H1 (cell line): ENCODE results near the gene ASRGL1. TPM values are rescaled to one million over a fixed set of nuclear protein-coding genes. Genes with fewer than 3 reads are reported as not detected.

Experiments
- CTCF ChIA-PET: fragments of 300-600 bp; sonication (Branson Sonifier 250); formaldehyde crosslinking; loops from one replicate; lab custom pipeline; 2021; ENCODE audit not compliant: partially characterized antibody; lab: Charles Lee
- POLR2A ChIA-PET: fragments of 300-600 bp; sonication (Branson Sonifier 250); formaldehyde crosslinking; loops from one replicate; lab custom pipeline; 2021; ENCODE audit warnings: inconsistent platforms; ENCODE audit not compliant: partially characterized antibody; lab: Charles Lee
- DNase-seq, 2 experiments: peaks; one replicate each; pipeline versions ENCODE4 v3.0.0 to v3.0.0-alpha.2; 2010 to 2022; ENCODE audit warnings: low spot score in 2 of 2, low read depth in 1 of 2, mixed read lengths in 1 of 2
- FAIRE-seq: peaks from 2 replicates; lab custom pipeline; 2011; peaks lifted over from hg19 to GRCh38; lab: Jason Lieb, UNC
- H2AFZ ChIP-seq: 2 replicates; pipeline ENCODE4 v1.8.1; 2012; ENCODE audit warnings: low read length, inconsistent platforms
- H2AK5ac ChIP-seq: 2 replicates; pipeline ENCODE4 v1.6.1; 2013; ENCODE audit warnings: low read depth, low read length
- H2BK120ac ChIP-seq: replicated peaks from 2 replicates; pipeline ENCODE3; 2013; ENCODE audit warnings: low read depth, low read length, inconsistent platforms
- H2BK12ac ChIP-seq: 2 replicates; pipeline ENCODE4 v1.6.1; 2013; ENCODE audit warnings: low read depth, low read length
- H2BK15ac ChIP-seq: 2 replicates; pipeline ENCODE4 v1.6.1; 2013; ENCODE audit warnings: low read length
- H2BK20ac ChIP-seq: 2 replicates; pipeline ENCODE4 v1.6.1; 2013; ENCODE audit warnings: low read length
- H2BK5ac ChIP-seq: 2 replicates; pipeline ENCODE4 v1.6.1; 2013; ENCODE audit warnings: low read depth, low read length
- H3K14ac ChIP-seq: 2 replicates; pipeline ENCODE4 v1.6.1; 2013; ENCODE audit warnings: inconsistent platforms; ENCODE audit not compliant: insufficient read length
- H3K18ac ChIP-seq: 2 replicates; pipeline ENCODE4 v1.6.1; 2013; ENCODE audit warnings: low read length; ENCODE audit errors: extremely low read depth
- H3K23ac ChIP-seq: 2 replicates; pipeline ENCODE4 v1.6.1; 2013; ENCODE audit warnings: inconsistent platforms; ENCODE audit not compliant: insufficient read length
- H3K23me2 ChIP-seq: 2 replicates; pipeline ENCODE4 v1.6.1; 2013; ENCODE audit warnings: low read depth, low read length
- H3K27ac ChIP-seq: 2 replicates; pipeline ENCODE4 v1.6.1; 2011; ENCODE audit warnings: low read depth, low read length, inconsistent platforms
- H3K27me3 ChIP-seq, 4 experiments: replicated peaks in 1 of 4; 1 replicate in 1 of 4; 2 replicates in 3 of 4; pipeline versions ENCODE4 v1.6.1 to v1.8.1; 2011 to 2013; ENCODE audit warnings: low read length in 3 of 4, mild to moderate bottlenecking in 3 of 4, inconsistent platforms in 2 of 4, mixed read lengths in 2 of 4, moderate library complexity in 1 of 4; ENCODE audit not compliant: control insufficient read depth in 3 of 4, insufficient read depth in 3 of 4; ENCODE audit errors: extremely low read depth in 1 of 4
- H3K36me3 ChIP-seq, 4 experiments: 2 replicates each; pipeline versions ENCODE4 v1.6.1 to v1.8.1; 2011 to 2013; ENCODE audit warnings: mild to moderate bottlenecking in 4 of 4, low read length in 3 of 4, moderate library complexity in 2 of 4, control low read depth in 1 of 4, inconsistent platforms in 1 of 4; ENCODE audit not compliant: insufficient read depth in 4 of 4, control insufficient read depth in 2 of 4
- H3K4ac ChIP-seq: replicated peaks from 2 replicates; pipeline ENCODE3; 2013; ENCODE audit warnings: low read length, low read depth, mixed read lengths, inconsistent platforms; ENCODE audit not compliant: insufficient read length
- H3K4me1 ChIP-seq, 4 experiments: replicated peaks in 1 of 4; 1 replicate in 1 of 4; 2 replicates in 3 of 4; pipeline versions ENCODE4 v1.6.1 to v1.8.1; 2011 to 2013; ENCODE audit warnings: low read length in 3 of 4, inconsistent platforms in 2 of 4, mixed read lengths in 1 of 4; ENCODE audit not compliant: insufficient read depth in 4 of 4, control insufficient read depth in 3 of 4
- H3K4me2 ChIP-seq, 2 experiments: 2 replicates each; pipeline versions ENCODE4 v1.6.1 to v1.8.1; 2011 to 2013; ENCODE audit warnings: low read depth in 2 of 2, low read length in 2 of 2, control low read depth in 1 of 2, inconsistent platforms in 1 of 2, mild to moderate bottlenecking in 1 of 2; ENCODE audit not compliant: insufficient read depth in 1 of 2
- H3K4me3 ChIP-seq, 4 experiments: fragments of 200-600, 300-600 bp in 1 of 4; sonication (generic), shearing (Covaris generic), sonication (Bioruptor Twin) in 1 of 4; 2 replicates each; pipeline versions ENCODE4 v1.5.1 to v1.8.1; 2011 to 2016; ENCODE audit warnings: low read length in 4 of 4, low read depth in 3 of 4, control low read depth in 2 of 4, inconsistent platforms in 2 of 4, mild to moderate bottlenecking in 2 of 4, mixed read lengths in 1 of 4, moderate library complexity in 1 of 4; ENCODE audit not compliant: insufficient read depth in 2 of 4; ENCODE audit errors: extremely low read depth in 1 of 4
- H3K56ac ChIP-seq: replicated peaks from 2 replicates; pipeline ENCODE3; 2013; ENCODE audit warnings: low read depth, mild to moderate bottlenecking, mixed read lengths, low read length, inconsistent platforms; ENCODE audit not compliant: insufficient read length
- H3K79me1 ChIP-seq: 2 replicates; pipeline ENCODE4 v1.6.1; 2013; ENCODE audit warnings: low read depth, low read length, control low read depth
- H3K79me2 ChIP-seq, 2 experiments: 2 replicates each; pipeline versions ENCODE4 v1.6.1 to v1.8.1; 2012 to 2013; ENCODE audit warnings: low read length in 2 of 2, mild to moderate bottlenecking in 2 of 2, inconsistent platforms in 1 of 2; ENCODE audit not compliant: insufficient read depth in 2 of 2, control insufficient read depth in 1 of 2
- H3K9ac ChIP-seq, 4 experiments: replicated peaks in 1 of 4; 1 replicate in 1 of 4; 2 replicates in 3 of 4; pipeline versions ENCODE4 v1.6.1 to v1.8.1; 2011 to 2013; ENCODE audit warnings: low read depth in 3 of 4, low read length in 3 of 4, control low read depth in 2 of 4, mild to moderate bottlenecking in 2 of 4, moderate library complexity in 2 of 4, inconsistent platforms in 1 of 4; ENCODE audit errors: extremely low read depth in 1 of 4
- H3K9me3 ChIP-seq, 2 experiments: 2 replicates each; pipeline versions ENCODE4 v1.6.1 to v1.8.1; 2012 to 2013; ENCODE audit warnings: mild to moderate bottlenecking in 2 of 2, moderate library complexity in 2 of 2, control low read depth in 1 of 2, inconsistent platforms in 1 of 2, low read depth in 1 of 2, low read length in 1 of 2, mixed read lengths in 1 of 2; ENCODE audit not compliant: insufficient read depth in 2 of 2
- H4K20me1 ChIP-seq, 2 experiments: replicated peaks in 1 of 2; 2 replicates each; pipeline versions ENCODE3 to v1.8.1; 2011 to 2013; ENCODE audit warnings: inconsistent platforms in 2 of 2, low read length in 2 of 2, mild to moderate bottlenecking in 1 of 2; ENCODE audit not compliant: insufficient read depth in 2 of 2, control insufficient read depth in 1 of 2
- H4K5ac ChIP-seq: 2 replicates; pipeline ENCODE4 v1.6.1; 2013; ENCODE audit warnings: low read length, low read depth, mixed read lengths, inconsistent platforms; ENCODE audit not compliant: insufficient read length
- H4K8ac ChIP-seq: 2 replicates; pipeline ENCODE4 v1.8.0; 2013; ENCODE audit warnings: mild to moderate bottlenecking, moderate library complexity, low read length, inconsistent platforms; ENCODE audit not compliant: insufficient read depth; ENCODE audit errors: extremely low read depth
- H4K91ac ChIP-seq: replicated peaks from 2 replicates; pipeline ENCODE3; 2013; ENCODE audit warnings: low read length, mixed read lengths, inconsistent platforms; ENCODE audit not compliant: insufficient read length
- ASH2L ChIP-seq: fragments of 200-600, 300-600 bp; sonication (generic); IDR thresholded peaks from one replicate; pipeline ENCODE4 v1.7.1; 2017; ENCODE audit warnings: low read length
- BRCA1 ChIP-seq: IDR thresholded peaks from 2 replicates; pipeline ENCODE4 v1.6.1; 2012; ENCODE audit warnings: low read depth, low read length, improper control_type of control experiment
- CBX5 ChIP-seq: fragments of 300-800, 300-1000 bp; sonication (generic); IDR thresholded peaks from 2 replicates; pipeline ENCODE4 v1.7.1; 2016; ENCODE audit warnings: antibody characterized with exemption, low read length, low read depth
- CREB1 ChIP-seq: IDR thresholded peaks from 2 replicates; pipeline ENCODE4 v1.6.1; 2012; ENCODE audit warnings: inconsistent platforms
- GTF2F1 ChIP-seq: IDR thresholded peaks from 2 replicates; pipeline ENCODE4 v1.6.1; 2012; ENCODE audit warnings: low read depth, low read length, improper control_type of control experiment, borderline replicate concordance
- HDAC6 ChIP-seq: IDR thresholded peaks from one replicate; pipeline ENCODE4 v1.7.1; 2012; ENCODE audit warnings: low read depth, mild to moderate bottlenecking, inconsistent platforms, low read length, moderate library complexity
- KDM1A ChIP-seq: fragments of 200-600, 300-600 bp; sonication (generic); IDR thresholded peaks from 2 replicates; pipeline ENCODE4 v1.7.1; 2016; ENCODE audit warnings: mild to moderate bottlenecking, low read length, borderline replicate concordance
- KDM5A ChIP-seq: fragments of 200-600 bp; IDR thresholded peaks from 2 replicates; pipeline ENCODE4 v1.7.1; 2012; ENCODE audit warnings: mild to moderate bottlenecking, low read length, inconsistent platforms, mixed read lengths
- POLR2A ChIP-seq, 2 experiments: IDR thresholded peaks; 1 replicate in 1 of 2; 2 replicates in 1 of 2; pipeline ENCODE4 v1.6.1; 2011; ENCODE audit warnings: low read depth in 2 of 2, low read length in 2 of 2, mild to moderate bottlenecking in 2 of 2; ENCODE audit errors: control extremely low read depth in 1 of 2
- RFX5 ChIP-seq: IDR thresholded peaks from 2 replicates; pipeline ENCODE4 v1.6.1; 2011; ENCODE audit warnings: low read depth, low read length, improper control_type of control experiment, borderline replicate concordance
- RNF2 ChIP-seq: fragments of 200-900, 300-1000 bp; sonication (generic); IDR thresholded peaks from 2 replicates; pipeline ENCODE4 v1.7.1; 2016; ENCODE audit warnings: borderline replicate concordance, low read depth, mild to moderate bottlenecking, antibody characterized with exemption, low read length; ENCODE audit not compliant: poor library complexity, severe bottlenecking; ENCODE audit errors: missing control alignments
- SAP30 ChIP-seq: fragments of 300-600 bp; sonication (generic); IDR thresholded peaks from 2 replicates; pipeline ENCODE4 v1.7.1; 2012; ENCODE audit warnings: low read length, moderate library complexity, mild to moderate bottlenecking, inconsistent platforms; ENCODE audit not compliant: insufficient read depth, insufficient replicate concordance
- SIN3A ChIP-seq, 2 experiments: IDR thresholded peaks in 1 of 2; conservative IDR thresholded peaks in 1 of 2; 2 replicates each; pipeline ENCODE4 v1.6.1; 2011 to 2012; ENCODE audit warnings: low read length in 2 of 2, improper control_type of control experiment in 1 of 2, low read depth in 1 of 2, mild to moderate bottlenecking in 1 of 2
- SIX5 ChIP-seq: IDR thresholded peaks from 2 replicates; pipeline ENCODE4 v1.6.1; 2011; ENCODE audit warnings: mild to moderate bottlenecking, low read depth, low read length
- SRF ChIP-seq: IDR thresholded peaks from 2 replicates; pipeline ENCODE4 v1.6.1; 2011; ENCODE audit warnings: mild to moderate bottlenecking, low read depth, low read length, moderate library complexity
- WGBS, 2 experiments: shearing (Covaris generic) in 1 of 2; methylation state at CpG; one replicate each; pipeline versions ENCODE4 v1.1.6 to v1.1.7; 2013 to 2015; ENCODE audit warnings: low lambda C conversion rate in 2 of 2, mixed read lengths in 2 of 2, inconsistent platforms in 1 of 2, low coverage in 1 of 2, missing lambda C conversion rate in 1 of 2; ENCODE audit not compliant: insufficient replicate concordance in 2 of 2, insufficient coverage in 1 of 2, insufficient read length in 1 of 2; ENCODE audit errors: extremely low coverage in 1 of 2, missing lambda C conversion rate in 1 of 2; 5-methylcytosine and 5-hydroxymethylcytosine counted together
- polyA plus RNA-seq, 7 experiments: library from polyadenylated mRNA; depleted of rRNA in 3 of 7; stranded (reverse) in 5 of 7; unstranded in 2 of 7; fragments of >200 nt in 5 of 7; fragments of 200-250 nt in 2 of 7; gene quantifications; 1 replicate in 5 of 7; 2 replicates in 1 of 7; 4 replicates in 1 of 7; pipeline versions ENCODE4 v1.2.1 to v1.2.3, GENCODE V29; 2011 to 2013; ENCODE audit warnings: missing spikeins in 2 of 7, mixed read lengths in 2 of 7
- total RNA-seq: library from RNA; stranded (reverse); fragmentation: NEBNext Ultra II Directional; extraction: Animal tissue kit (Norgen Biotek cat#: 25700); gene quantifications from 2 replicates; pipeline ENCODE4 v1.2.1, GENCODE V29; 2021

The ASRGL1 gene
- total and polyA plus RNA-seq, 2 of the 8 experiments (the other 6 are each of a cell fraction or from before 2014, with no cell fraction given), result 19.9 to 23.5 TPM

DNA sequence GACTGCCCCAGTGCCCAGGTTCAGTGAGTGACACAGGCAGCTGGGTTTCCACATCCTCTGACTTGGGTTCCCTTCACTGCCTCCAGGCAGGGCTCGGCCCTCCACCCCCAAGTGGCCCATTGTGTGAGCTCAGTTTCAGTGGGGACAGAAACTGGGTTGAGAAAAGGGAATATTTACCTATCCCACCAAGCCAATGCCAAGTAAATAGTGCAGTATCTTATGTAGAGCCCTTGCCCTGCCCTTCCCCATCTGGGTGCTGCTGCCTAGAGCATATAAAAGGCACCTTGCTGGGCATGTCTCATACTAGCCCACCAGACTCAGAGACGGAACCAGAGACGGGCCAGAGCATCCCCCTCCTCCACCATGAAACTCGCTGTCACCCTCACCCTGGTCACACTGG is 81.5 kb downstream of the ASRGL1 start, which contains the start of gene SCGB1A1:
TSS of gene SCGB1A1 (plus strand) at position 301 of the 400 bp plus-strand sequence. CDS start at position 364, 63 bp downstream.
- Histone ChIP-seq H3K4me3 (no peak within 1 kb of the TSS), H2AFZ (no peak within 1 kb of the TSS), H3K79me1 (no peaks in the 10 kb centered on the region), H3K4ac (no peak within 1 kb of the TSS), H3K4me2 (no peak within 1 kb of the TSS), H3K56ac (no peak within 1 kb of the TSS), H2BK12ac (no peak within 1 kb of the TSS), H4K91ac (no peak within 1 kb of the TSS), H2BK15ac (no peak within 1 kb of the TSS), H2AK5ac (no peak within 1 kb of the TSS), H3K23ac (no peak within 1 kb of the TSS), H3K27ac (no peak within 1 kb of the TSS), H4K8ac (peak within 1 kb of the TSS; percentile 4; the same call in 1 of the 2 replicates), H3K9ac (no peak within 1 kb of the TSS), H3K9me3 (no peaks in the 10 kb centered on the region), H3K18ac (no peak within 1 kb of the TSS), H3K4me1 (no peaks in the 10 kb centered on the region), H4K5ac (no peak within 1 kb of the TSS), H3K79me2 (no peaks in the 10 kb centered on the region), H3K36me3 (no peaks in the 10 kb centered on the region), H3K27me3 (peaks cover 0 to 8% (median 7%) of the 10 kb centered on the region in 4 experiments; a peak in 6 of 7 replicates), H3K23me2 (peaks cover 2% of the 10 kb centered on the region; the same call in 1 of the 2 replicates), H3K14ac (no peak within 1 kb of the TSS), H2BK5ac (no peak within 1 kb of the TSS), H4K20me1 (no peaks in the 10 kb centered on the region), H2BK20ac (no peak within 1 kb of the TSS), H2BK120ac (no peak within 1 kb of the TSS)
- no peak for FAIRE-seq
- ChIA-PET POLR2A (interaction anchor here (1.0 to 1.8 kb wide), 4 partner anchors 17 to 249 kb away, joined by 3 to 5 read pairs (median 4); partner anchors contain the start of gene EEF1G), CTCF (interaction anchor here (0.8 to 7.5 kb wide), 8 partner anchors 9 to 1938 kb away, joined by 3 to 82 read pairs (median 3); no protein-coding TSS in a partner anchor)
- no peak for DNase-seq
- 79% methylated on average over 4 of the region's 4 CpGs; no CpG with 5 or more reads in 1 of the 2 experiments for WGBS, 2 experiments
- TF ChIP-seq ASH2L (no peak), BRCA1 (no peak), SIX5 (no peak), RNF2 (no peak), CREB1 (no peak), KDM5A (no peak), KDM1A (no peak), RFX5 (no peak), SRF (no peak), GTF2F1 (no peak), POLR2A (IDR thresholded peaks at IDR 0.05; ENCODE audit: control extremely low read depth in 1 of 2, low read depth in 2 of 2, low read length in 2 of 2) (no peak), SAP30 (no peak), CBX5 (no peak), HDAC6 (no peak), SIN3A (conservative IDR thresholded peaks at IDR 0.05 in 1 of 2, IDR thresholded peaks at IDR 0.05 in 1 of 2; ENCODE audit: low read depth in 1 of 2, low read length in 2 of 2) (no peak)
